OCI-M2 (cell line): ENCODE data around the gene COX7A1.
"Not testable (repeated sequence)": the region's sequence is repeated elsewhere in the genome, so short reads cannot be mapped to it uniquely, and the experiment has no call there.

Source experiments
- DNase-seq: peaks from one replicate; lab custom pipeline; 2025; ENCODE audit not compliant: unreplicated experiment; lab: John Stamatoyannopoulos, UW

The COX7A1 gene

DNA sequence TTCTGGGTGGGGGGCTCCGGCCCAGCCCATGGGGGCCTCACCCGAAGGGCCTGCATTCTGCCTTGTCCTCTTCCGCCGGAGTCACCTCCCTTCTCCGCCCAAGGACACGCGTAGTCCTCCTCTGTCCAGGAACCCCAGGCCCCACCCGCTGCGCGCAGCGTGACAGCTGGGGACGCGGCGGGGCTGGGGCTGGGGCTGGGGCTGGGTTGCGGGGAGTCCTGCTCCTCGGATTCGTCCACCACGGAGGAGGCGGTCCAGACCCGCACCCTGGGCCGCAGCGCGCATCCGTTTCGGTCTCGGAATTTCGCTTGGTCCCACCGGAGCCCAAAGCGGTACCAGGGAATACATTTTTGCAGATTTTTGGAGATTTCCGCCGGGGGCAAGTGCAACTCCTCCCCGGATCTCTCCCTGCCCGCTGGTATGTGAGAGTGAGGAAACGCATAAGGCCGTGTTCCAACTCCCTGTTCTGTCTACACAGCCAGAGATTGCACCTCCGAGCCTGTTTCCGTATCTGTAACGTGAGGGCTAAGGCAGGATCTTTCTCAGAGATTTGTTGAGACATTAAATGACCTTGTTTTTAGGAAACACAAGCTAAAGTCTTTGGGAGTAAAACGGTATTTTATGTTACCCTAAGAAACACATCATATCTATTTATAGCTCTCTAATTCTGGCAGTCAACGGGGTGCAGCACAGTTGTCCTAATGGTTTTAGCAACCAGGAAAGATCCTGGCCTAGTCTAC lies at the start of gene COX7A1:
TSS of gene COX7A1 (minus strand) at position 96 of the 740 bp plus-strand sequence. CDS start at position 56, 40 bp downstream.
- no peak for DNase-seq

DNA sequence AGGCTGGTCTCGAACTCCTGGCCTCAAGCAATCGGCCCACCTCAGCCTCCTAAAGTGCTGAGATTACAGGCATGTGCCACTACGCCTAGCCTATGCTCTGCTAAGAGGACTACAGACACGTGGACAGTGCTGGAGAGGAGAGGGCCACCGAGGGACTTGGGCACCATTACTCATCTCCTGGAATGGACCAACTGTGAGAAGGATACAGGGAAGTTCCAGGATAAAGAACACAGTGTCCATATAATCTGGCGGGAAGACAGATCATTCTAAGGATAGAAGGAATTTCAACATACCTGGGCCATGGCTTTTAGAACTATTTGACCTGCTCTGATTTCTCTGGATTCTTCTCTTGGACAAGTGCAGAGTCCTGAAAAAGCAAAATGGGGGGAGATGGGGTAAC lies 49.4 kb upstream of the COX7A1 start:
- DNase-seq: no peak

DNA sequence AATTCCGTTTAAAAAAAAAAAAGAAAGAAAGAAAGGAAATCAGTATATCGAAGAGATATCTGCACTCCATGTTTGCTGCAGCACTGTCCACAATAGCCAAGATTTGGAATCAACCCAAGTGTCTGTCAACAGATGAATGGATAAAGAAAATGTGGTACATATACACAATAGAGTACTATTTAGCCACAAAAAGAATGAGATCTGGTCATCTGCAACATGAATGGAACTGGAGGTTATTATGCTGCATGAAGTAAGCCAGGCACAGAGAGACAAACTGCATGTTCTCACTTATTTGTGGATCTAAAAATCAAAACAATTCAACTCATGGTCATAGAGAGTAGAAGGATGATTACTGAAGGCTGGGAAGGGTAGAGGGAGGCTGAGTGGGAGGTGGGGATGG lies 45.9 kb upstream of the COX7A1 start:
- DNase-seq: no peak

DNA sequence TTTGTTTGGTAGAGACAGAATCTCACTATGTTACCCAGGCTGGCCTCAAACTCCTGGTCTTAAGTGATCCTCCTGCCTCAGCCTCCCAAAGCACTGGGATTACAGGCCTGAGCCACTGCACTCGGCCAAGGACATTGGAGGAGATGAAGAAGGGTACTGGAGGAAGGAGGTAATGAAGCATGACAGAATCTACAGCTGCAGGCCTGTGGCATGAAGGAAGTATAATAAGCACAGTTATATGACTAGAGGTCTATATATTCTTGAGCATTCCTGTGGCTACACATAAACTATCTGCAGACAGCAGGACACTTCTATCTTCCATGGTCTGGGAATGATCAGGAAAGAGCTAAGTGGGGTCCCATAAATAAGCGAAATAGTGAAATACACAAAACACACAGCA lies 44.0 kb upstream of the COX7A1 start:
- DNase-seq: no peak

DNA sequence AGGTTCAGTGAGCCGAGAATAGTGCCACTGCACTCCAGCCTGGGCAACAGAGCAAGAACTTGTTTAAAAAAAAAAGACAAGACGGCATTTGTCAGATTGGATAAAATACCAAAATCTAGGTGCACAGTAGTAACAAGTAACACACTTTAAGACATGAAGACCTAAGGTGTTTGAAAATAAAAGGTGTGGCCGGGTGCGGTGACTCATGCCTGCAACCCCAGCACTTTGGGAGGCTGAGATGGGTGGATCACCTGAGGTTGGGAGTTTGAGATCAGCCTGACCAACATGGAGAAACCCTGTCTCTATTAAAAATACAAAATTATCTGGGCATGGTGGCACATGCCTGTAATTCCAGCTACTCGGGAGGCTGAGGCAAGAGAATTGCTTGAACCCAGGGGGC lies 34.5 kb upstream of the COX7A1 start:
- not testable (repeated sequence) for DNase-seq

DNA sequence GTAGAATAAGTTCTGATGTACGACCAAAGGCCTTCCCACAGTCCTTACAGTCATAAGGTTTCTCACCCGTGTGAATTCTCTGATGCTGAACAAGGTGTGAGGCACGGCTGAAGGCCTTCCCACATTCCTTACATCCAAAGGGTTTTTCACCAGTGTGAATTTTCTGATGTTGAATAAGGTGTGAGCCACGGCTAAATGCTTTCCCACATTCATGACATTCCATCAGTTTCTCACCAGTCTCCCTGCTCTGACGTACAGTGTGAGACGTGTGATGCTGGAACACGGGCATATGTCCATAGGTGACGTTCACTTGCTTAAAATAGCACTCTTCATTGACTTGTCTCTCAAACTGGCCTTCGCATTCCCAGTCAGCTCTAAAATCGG lies 31.0 kb upstream of the COX7A1 start:
- DNase-seq: no peak

DNA sequence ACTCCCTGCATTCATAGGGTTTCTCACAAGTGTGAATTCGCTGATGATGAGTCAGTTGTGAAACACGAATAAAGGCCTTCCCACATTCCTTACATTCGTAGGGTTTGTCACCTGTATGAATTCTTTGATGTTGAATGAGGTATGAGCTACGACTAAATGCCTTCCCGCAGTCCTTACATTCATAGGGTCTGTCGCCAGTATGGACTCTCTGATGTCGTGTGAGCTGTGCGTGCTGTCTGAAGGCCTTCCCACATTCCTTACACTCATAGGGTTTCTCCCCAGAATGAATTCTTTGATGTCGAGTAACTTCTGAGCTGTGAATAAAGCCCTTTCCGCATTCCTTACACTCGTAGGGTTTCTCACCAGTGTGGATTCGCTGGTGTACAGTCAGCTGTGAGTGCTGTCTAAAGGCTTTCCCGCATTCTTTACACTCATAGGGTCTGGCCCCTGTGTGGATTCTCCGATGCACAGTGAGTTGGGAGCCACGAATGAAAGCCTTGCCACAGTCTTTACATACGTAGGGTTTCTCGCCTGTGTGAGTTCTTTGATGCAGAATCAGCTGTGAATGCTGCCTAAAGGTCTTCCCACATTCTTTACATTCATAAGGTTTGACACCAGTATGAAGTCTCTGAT lies 30.5 kb upstream of the COX7A1 start:
- DNase-seq: no peak

DNA sequence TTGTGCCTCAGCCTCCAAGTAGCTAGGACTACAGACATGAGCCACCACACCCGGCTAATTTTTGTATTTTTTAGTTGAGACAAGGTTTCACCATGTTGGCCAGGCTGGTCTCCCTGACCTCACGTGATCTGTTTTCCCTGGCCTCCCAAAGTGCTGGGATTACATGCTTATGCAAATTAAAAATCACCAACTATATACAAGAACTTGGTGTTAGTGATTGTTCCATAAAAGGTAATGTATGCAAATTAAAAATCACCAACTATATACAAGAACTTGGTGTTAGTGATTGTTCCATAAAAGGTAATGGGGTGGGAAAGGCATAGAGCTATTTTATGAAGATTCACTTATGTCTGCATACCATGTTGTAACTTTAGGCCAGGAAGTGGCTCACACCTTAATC lies 26.8 kb upstream of the COX7A1 start:
- not testable (repeated sequence) for DNase-seq

DNA sequence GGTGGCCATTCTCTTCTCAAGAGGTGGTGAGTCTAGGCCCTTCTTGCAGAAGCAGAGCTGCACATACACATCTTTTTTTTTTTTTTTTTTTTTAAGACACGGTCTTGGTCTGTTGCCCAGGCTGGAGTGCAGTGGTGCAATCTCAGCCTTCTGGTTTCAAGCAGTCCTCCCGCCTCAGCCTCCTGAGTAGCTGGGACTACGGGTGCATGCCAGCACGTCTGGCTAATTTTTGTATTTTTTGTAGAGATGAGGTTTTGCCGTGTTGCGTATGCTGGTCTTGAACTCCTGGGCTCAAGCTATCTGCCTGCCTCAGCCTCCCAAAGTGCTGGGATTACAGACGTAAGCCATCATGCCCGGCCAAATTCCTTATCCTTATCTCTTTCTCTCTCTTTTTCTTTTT lies 21.6 kb upstream of the COX7A1 start:
- not testable (repeated sequence) for DNase-seq

DNA sequence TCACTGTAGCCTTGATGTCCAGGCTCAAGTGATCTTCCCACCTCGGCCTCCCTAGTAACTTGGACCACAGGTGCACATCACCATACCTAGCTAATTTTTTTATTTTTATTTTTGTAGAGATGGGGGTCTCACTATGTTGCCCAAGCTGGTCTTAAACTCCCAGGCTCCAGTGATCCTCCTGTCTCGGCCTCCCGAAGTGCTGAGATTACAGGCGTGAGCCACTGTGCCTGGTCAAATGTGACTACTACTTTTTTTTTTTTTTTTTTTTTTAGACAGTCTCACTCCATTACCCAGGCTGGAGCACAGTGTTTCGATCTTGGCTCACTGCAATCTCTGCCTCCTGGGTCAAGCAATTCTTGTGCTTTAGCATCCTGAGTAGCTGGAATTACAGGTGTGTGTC lies 20.6 kb upstream of the COX7A1 start:
- DNase-seq: no peak

DNA sequence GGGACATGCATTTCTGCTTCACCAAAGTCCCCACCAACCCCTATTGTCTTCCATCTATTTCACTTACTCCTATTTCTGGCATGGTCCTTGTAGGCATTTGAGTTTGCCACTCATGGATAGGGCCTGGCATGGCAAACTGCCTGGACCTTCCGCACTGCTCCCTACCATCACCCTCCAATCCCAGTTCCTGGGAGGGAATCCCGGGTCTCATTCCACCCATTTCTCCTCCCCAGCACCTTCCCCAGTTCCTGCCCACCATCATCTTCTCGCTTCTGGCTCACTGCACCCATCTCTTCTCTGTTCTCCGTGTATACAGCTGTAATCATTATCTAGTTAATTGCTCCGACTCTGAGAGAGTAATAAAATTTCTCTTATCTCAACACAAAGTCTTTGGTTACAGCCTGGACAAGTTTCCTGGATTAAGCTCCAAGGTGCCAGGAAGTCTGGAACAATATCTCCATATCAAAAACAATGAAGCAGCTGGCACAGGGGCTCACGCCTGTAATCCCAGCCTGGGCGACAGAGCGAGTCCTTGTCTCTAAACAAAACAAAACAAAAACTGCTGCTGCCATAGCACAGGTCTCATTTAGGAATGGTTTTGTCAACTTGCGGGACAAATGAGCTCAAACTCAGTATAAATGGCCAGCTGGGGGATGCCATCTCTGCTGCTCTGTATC lies 17.0 kb upstream of the COX7A1 start:
- DNase-seq: no peak

DNA sequence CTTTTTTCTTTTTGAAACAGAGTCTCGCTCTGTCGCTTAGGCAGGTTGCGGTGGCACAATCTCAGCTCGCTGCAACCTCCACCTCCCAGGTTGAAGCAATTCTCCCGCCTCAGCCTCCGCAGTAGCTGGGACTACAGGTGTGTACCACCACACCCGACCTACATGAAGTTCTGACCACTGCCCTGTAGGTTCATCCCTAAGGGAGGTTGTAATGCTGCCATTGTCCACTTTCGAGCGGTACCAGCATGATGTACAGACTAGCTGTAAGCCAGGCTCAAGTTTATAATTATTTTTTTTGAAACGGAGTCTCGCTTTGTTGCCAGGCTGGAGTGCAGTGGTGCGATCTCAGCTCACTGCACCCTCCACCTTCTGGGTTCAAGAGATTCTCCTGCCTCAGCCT lies 11.6 kb upstream of the COX7A1 start:
- DNase-seq: no peak

DNA sequence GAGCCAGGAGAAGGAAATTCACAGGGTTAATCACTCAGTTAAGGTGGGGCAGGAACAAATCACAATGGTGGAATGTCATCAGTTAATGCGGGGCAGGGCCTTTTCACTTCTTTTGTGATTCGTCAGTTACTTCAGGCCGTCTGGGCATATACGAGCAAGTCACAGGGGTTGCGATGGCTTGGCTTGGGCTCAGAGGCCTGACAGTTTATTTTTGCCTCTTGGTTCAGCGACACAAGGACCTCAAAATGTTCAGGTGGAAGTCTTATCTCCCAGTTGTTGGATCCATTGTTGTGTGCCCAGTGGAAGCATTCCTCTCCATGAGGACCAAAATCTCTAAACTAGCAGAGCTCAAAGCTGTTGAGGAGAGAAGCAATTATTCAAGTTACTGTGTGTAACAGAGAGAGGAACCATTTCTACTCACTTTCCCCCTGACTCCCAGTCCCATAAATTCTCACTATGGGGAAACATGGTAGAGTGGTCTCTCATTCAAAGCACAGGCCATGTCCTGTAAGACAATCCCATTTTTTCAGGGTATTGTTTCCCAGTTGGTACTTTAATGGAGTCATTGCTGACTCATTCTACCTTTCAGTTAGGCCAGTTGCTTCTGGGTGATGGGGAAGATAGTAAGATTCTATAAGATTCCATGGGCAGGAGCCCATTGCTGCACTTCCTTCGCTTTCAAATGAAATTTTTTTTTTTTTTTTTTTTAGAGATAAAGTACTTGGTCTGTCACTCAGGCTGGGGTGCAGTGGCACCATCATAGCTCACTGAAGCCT lies 8.8 kb upstream of the COX7A1 start:
- DNase-seq: no peak

DNA sequence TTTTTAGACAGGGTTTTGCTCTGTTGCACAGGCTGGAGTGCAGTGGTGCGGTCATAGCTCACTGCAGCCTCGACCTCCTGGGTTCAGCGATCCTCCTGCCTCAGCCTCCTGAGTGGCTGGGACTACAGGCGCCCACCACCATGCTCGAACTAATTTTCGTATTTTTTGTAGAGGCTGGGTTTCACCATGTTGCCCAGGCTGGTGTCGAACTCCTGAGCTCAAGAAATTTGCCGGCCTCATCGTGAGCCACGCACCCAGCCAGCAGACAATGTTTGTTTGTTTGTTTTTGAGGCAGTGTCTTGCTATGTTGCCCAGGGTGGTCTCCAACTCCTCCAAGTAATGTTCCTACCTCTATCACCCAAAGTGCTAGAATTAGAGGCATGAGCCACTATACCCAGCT lies 879 bp upstream of the COX7A1 start:
- DNase-seq: no peak

DNA sequence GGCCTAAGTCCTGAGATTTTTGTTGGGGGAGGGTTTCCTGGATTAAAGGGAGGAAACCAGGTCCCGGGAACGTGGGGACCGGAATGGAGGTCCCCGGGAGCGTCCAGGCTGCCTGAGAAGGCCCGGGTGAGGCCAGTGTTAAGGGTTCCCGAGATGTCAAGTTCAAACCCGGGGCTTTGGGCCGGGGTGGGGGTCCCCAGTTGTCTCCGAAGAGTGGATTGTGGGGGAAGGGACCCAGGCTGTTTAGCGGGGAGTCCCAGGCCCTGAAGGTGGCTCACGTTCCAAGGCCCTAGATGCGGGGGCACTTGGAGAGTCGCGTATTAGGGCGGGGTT lies 262 bp downstream of the COX7A1 start:
- no peak for DNase-seq

DNA sequence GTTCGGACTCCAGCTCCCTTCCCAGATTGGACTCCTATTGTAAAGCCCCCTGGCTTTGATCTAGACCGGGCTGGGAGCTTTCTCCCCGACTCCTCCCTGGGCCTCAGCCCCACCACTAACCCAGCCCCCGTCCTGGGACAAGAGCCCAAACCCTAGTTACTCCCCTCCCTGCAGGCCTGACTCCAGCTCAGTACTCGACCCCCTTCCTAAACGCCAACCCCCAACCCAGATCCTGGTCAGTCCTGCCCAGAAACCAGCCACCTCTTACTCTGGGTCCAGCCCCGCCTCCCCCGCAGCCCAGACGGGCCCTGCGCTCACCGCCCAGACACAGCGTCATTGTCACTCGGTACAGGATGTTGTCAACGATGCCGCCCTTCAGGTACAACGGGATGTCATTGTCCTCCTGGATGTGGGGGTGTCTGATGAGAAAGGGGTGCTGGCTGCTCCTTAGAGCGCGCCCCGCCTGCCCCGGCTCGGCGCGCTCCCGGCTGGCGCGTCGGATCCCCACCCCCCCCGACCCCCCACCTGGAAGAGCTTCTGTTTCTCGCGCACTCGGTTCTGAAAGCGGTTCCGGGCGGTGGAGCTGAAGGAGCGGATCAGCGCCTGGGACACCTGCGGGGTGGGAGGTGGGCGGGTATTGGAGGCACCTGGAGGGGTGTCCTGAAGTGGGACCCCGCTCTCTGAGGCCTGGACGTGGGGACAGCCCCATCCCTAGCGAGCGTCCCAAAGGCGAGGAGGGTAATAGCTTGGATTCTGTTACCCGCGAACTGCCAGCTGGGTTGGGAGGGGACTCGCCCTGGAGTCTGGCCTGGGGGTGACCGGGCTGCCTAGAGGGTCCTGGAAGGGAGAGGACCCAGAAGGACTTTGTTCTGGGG lies 866 bp downstream of the COX7A1 start:
- no peak for DNase-seq

DNA sequence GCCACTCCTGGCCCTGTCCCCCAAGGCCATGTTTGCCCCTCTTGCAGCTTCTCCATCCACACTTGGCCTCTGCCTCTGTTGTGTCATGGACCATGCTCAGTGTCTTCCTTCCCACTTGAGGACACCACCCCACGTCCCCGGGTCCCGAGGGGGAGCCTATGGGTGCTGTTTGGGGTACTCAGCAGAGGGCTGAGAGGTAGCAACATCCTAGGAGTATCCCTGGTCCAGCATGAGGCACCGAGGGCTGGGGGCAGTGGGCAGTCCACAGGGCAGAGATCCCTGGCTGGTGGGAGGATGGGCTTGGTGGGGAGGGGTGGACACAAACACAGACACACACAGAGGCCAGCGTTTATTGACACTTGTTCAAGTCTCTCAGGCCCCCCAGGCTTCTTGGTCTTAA lies 1.7 kb downstream of the COX7A1 start:
- DNase-seq: no peak

DNA sequence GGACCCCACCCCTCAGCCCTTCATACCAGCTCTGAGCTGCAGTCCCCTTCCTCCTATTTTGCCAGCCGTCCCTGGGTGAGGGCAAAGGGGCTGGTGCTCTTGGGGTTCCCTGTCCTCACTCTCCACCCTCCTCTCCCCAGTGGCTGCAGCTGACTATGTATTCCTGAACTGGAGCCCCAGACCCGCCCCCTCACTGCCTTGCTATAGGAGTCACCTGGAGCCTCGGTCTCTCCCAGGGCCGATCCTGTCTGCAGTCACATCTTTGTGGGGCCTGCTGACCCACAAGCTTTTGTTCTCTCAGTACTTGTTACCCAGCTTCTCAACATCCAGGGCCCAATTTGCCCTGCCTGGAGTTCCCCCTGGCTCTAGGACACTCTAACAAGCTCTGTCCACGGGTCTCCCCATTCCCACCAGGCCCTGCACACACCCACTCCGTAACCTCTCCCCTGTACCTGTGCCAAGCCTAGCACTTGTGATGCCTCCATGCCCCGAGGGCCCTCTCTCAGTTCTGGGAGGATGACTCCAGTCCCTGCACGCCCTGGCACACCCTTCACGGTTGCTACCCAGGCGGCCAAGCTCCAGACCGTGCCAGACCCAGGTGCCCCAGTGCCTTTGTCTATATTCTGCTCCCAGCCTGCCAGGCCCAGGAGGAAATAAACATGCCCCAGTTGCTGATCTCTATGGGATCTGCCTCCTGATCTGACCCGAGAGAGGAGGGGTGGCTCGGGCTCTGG lies 2.4 kb downstream of the COX7A1 start:
- no peak for DNase-seq

DNA sequence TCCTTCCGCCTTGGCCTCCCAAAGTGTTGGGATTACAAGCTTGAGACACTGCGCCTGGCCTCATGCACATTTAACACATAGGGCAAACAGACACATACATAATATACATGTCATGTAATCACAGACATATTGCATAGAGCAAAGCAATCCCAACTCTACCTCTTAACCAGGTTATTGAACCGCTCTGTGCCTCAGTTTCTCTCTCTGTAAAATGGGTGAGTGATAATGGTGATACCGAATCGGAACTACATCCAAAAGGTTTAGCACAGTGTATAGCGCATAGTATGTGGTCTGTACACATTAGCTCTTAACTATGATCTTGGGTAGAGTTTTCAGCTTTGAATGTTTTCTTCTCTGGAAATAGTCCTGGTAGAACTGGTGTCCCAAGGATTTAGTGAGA lies 7.6 kb downstream of the COX7A1 start:
- no peak for DNase-seq

DNA sequence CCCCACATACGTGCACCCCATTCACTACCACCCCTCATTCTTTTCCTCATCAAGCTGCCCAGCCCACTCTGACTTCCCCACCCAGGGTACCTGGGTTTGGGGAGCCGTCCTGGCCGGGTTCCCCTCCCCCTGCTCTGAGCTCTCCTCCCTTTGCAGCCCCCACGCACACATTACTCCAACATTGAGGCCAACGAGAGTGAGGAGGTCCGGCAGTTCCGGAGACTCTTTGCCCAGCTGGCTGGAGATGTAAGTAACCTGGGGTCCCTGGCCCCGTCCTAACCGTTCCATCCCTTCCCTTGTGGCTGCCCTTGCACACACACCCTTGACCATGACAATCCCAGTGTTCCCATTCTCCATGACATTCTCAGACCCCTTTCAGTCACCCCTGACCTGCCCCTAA lies 9.8 kb downstream of the COX7A1 start:
- no peak for DNase-seq
